Lower leg skin (tissue), 3 donors: ENCODE results near the gene C11orf54.

Source experiments
- CTCF ChIP-seq, 3 donors: fragments of 450-650 bp; IDR thresholded peaks; one replicate each; pipeline ENCODE4 v1.5.1; 2016; ENCODE audit warnings: antibody characterized with exemption in 3 of 3, mild to moderate bottlenecking in 3 of 3, moderate library complexity in 2 of 3
- POLR2A ChIP-seq, 2 donors: fragments of 450-650 bp; IDR thresholded peaks; one replicate each; pipeline ENCODE4 v1.6.1; 2016 to 2017; ENCODE audit warnings: antibody characterized with exemption in 2 of 2, mild to moderate bottlenecking in 1 of 2, moderate library complexity in 1 of 2

GRCh38 chr11:93704237-93704636, 37.2 kb upstream of the C11orf54 start:
- TF ChIP-seq POLR2A (IDR thresholded peaks at IDR 0.05) (no peak), CTCF (IDR thresholded peaks at IDR 0.05) (no peak)
